ENCODE measurements around the gene UNC5B. TPM values are rescaled to one million over a fixed set of nuclear protein-coding genes. Genes with fewer than 3 reads are reported as not detected.
"Not testable (repeated sequence)": the region's sequence is repeated elsewhere in the genome, so short reads cannot be mapped to it uniquely, and the experiment has no call there.

UNC5B gene
- total RNA-seq, 2 donors from 2014 or later: not detected

DNA sequence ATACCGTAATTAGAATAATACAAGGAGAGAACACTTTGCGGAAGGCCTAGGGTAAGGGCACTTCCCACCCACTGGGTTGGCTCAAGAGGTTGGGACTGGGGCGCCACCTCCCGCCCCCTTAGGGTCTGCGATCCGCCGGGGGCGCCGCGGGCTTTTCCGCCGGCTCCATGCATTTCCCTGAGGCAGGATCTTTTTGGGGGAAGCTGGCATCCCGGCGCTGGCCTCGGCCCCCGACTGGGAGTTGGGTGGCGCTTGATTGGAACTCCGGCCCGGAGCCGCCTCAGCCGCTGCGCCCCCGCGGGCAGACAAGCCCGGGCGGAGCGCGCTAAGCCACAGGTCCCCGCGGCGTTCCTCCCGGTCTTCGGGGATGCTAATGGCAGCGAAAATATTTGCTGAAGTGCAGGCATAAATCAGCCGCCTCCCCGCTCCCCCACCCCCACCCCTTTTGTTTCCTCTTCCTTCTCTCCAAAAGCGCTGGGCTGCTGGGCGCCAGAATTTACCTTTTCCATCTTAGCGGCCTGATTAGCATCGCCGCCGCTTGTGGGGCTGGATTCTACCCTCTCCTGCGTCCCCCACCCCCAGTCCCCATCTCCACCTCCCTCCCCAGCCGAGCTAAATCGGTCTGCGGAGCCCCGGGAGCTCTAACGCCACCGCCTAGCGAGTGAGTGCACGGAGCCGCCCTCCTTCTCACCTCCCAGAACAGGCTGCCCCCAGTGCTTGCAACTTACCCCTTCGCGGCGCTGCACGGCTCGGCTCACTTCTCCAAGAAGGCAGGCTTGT lies 5.1 kb downstream of the UNC5B start:
- H3K36me3 Mint-ChIP-seq: no peaks in the 10 kb centered on the region
- peak in 1 of 2 donors; percentile 40 for DNase-seq (ENCODE audit: low spot score in 2 of 2)
- peak in 1 of 2 donors; percentile 36 for ATAC-seq
- no peaks in the 10 kb centered on the region for H3K9me3 Mint-ChIP-seq
- H3K27ac Mint-ChIP-seq: no peak overlapping the region

DNA sequence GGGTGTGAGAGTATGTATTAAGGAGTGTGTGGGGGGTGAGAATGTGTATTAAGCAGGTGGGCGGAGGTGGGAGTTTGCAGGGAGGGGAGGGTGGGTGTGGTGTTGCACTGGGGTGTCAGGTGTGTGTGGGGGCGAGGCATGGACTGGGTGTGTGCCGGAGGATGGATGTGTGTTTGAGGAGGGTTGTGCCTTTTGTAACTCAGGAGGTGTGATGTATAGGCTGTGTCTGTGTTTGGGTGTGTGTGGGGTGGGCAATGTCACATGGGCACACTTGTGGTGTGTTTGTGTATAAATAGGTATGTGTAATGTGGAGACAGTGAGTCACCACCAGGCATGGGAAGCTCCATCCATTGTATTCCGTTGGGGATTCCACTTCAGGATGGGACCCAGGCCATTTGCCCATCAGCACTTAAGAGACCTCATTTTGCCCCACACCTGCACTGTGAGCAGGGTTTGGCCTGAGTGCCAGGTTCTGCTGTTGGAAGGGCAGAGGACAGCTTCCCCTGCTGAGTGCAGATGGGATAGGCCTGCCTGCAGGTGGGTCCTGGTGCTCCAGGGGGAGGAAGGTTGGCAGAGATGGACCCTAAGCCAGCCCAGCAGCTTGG lies 5.8 kb downstream of the UNC5B start:
- DNase-seq (ENCODE audit: low spot score in 2 of 2) (peak in 1 of 2 donors; percentile 9), ATAC-seq (no peak)
- no peaks in the 10 kb centered on the region for H3K36me3 Mint-ChIP-seq
- no peaks in the 10 kb centered on the region for H3K9me3 Mint-ChIP-seq
- H3K27ac Mint-ChIP-seq: no peak overlapping the region

DNA sequence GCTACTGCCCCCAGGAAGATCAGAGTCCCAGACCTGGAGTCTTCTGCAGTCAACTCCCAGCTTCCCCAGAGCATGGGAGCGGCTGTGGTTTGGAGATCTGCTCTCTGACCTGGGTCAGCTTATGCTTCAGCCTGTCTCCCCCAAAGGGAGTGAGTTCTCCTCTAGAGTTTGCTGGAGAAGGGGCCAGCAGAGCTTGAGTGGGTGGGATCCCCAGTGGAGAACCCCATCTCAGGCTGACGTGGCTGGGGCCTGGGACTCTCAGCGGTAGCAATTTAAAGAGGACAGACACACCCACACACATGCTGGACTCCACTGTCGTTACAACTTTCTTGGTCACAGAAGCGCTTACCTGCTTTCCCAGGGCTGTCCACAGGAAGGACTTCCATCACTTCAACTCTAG lies 6.3 kb downstream of the UNC5B start:
- no peaks in the 10 kb centered on the region for H3K9me3 Mint-ChIP-seq
- no peaks in the 10 kb centered on the region for H3K36me3 Mint-ChIP-seq
- H3K27ac Mint-ChIP-seq: no peak overlapping the region
- no peak for ATAC-seq
- DNase-seq (ENCODE audit: low spot score in 2 of 2): peak in 1 of 2 donors; percentile 39

DNA sequence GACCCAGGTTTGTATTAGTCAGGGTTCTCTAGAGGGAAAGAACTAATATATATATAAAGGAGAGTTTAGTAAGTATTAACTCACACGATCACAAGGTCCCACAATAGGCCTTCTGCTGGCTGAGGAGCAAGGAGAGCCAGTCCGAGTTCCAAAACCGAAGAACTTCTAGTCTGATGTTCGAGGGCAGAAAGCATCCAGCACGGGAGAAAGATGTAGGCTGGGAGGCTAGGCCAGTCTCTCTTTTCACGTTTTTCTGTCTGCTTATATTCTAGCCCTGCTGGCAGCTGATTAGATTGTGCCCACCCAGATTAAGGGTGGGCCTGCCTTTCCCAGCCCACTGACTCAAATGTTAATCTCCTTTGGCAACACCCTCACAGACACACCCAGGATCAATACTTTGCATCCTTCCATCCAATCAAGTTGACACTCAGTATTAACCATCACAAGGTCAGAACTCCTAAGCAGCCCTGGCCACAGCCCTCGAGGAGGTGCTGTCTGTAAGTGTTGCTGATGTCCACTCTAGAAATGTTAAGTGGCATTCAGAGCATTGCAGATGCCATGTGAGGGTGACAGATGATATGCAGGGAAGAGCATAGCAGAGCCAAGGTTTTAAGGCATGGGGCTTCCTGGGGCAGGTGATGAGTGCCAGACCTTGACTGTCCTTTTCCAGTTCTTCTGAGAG lies 7.0 kb downstream of the UNC5B start:
- ATAC-seq, H3K36me3 Mint-ChIP-seq, H3K27ac Mint-ChIP-seq, H3K9me3 Mint-ChIP-seq: not testable (repeated sequence)
- peak in 1 of 2 donors; percentile 34 for DNase-seq (ENCODE audit: low spot score in 2 of 2)

DNA sequence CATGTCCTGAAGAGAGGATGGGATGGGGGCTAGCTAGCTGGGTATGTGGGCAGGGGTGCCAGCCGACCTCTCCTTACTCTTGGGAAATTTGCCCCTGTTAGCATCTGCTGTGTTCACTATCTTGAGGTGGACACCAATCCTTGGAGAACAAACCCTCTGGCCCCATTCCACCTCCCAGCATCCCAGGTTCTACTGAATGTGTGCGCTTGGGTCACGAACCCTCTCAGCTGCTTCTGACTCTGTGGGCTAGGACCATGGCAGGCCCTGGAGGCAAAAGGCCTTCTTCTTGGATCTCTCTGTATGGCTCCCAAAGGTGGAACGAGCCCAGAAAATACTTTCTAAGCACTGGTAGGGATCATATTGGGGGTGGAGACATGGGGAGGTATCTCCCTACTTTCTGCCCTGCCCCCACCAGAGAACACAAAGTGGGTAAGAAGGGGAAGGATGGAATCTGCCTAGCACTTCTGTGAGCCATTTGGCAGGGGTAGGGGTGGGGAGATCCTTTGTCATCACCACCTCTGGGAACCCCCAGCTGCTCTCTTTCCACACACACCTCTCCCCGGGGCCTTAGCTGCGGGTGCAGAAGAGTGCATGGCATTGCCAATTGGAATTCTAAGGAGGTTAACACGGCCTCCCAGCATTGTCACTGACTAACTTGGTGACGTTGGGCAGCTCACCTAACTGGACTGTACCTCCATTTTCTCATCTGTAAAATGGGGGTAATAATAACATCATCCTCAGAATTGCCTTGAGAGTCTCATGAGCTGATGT lies 7.7 kb downstream of the UNC5B start:
- peak in 1 of 2 donors; percentile 20 for DNase-seq (ENCODE audit: low spot score in 2 of 2)
- ATAC-seq: no peak
- H3K27ac Mint-ChIP-seq: no peak overlapping the region
- H3K9me3 Mint-ChIP-seq: no peaks in the 10 kb centered on the region
- no peaks in the 10 kb centered on the region for H3K36me3 Mint-ChIP-seq

DNA sequence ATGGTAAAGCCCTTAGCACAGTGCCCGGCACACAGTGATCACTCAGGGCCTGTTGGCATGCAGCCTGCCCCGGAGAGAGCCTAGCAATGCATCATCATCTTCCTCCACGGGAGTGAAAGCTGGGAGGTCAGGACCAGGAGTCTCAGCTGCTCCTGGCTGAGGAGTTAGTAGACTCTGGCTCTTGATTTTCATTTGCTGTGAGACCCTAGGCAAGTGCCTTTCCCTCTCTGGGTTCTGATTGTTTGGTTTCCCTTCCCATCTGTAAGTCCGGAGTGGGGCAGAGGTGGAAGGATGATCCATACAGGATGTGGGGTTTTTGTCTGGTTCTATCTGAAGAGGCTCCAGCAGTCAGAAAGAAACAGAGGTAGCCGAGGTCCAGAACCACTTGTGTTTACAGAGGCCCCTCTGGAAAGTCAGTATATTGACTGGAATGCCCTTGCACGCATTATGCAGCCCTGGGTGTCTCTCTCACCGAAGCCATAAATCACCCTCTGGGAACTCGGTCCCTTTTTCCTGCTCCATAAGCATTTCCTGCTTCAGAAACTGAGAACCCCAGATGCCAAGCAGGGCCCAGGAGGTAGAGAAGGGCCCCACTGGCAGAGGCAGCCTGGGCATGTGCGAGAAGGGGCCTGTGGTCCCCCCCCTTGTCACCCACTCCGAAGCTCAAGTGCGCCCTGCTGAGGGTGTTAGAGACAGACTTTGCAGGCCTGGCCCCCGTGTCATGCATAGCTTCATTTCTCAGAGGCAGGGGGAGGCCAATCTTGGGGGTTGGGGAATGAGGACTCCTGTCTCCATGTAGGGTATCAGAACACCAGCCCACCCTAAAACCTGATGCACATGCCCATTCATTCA lies 8.5 kb downstream of the UNC5B start:
- Mint-ChIP-seq H3K36me3 (no peaks in the 10 kb centered on the region), H3K27ac (no peak overlapping the region), H3K9me3 (no peaks in the 10 kb centered on the region)
- DNase-seq (ENCODE audit: low spot score in 2 of 2) (peak in 1 of 2 donors; percentile 48), ATAC-seq (no peak)

DNA sequence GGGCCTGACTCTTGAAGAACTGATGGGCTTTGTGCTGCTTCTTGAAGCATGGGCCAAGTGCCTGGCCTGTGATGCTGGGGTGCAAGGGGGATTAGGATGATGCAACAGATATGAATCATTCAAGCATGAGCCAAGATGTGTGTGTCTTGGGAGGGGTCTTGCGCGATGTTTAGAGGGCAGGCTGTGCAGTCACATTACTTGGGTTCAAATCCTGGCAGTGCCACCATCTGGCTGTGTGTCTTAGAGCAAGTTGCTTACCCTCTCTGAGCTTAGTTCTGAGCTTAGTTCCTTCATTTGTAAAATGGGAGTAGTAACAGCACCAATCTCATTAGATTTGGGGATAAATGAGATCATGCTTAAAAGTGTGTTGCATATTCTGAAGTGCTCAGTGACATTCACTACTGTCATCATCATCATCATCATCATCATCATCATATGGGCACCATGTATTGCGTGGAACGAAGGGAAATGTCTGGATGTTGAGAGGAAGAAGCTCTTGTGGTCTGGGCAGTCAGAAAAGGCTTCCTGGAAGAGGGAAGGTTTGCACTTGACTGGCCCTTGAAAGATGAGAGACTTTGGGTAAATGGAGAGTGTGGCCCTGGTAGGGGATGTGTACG lies 9.3 kb downstream of the UNC5B start:
- H3K36me3 Mint-ChIP-seq: no peaks in the 10 kb centered on the region
- no peak overlapping the region for H3K27ac Mint-ChIP-seq
- ATAC-seq: no peak
- H3K9me3 Mint-ChIP-seq: no peaks in the 10 kb centered on the region
- peak in 1 of 2 donors; percentile 9 for DNase-seq (ENCODE audit: low spot score in 2 of 2)

DNA sequence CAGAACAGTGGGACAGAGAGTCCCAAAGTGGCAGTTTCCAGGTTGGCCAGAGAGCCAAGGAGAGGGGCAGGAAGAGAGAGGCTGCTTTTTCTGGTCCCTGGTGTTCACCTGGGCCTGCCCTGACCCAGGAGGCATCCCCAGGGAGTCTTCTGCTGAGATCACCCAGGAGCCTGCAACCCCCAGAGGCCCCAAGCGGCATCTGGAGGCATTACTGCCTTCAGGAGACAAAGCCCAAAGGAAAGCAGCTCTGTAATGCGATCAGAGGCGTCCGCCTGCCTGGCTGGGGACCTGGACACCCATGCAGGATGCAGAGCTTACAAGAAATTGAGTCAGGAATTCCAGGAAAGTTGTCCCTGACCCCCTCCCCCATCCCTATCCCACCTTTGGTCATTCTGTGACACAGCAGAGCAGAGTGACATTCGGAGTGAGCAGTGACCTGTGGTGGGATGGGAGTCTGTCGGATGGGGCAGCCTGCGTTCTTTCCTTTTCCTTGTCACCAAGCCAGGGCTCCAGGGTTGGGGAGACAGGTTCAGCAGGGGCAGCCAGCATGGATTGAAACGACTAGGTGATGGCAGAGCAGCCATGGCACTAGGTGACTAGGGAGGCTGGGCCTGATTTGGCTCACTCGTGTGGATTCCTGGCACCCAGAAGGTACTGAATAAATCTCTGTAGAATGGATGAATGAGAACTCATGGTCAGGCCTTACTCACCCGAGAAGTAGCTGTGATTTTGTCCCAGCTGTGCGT lies 10.4 kb downstream of the UNC5B start:
- DNase-seq (ENCODE audit: low spot score in 2 of 2): peak in 1 of 2 donors; percentile 28
- H3K36me3 Mint-ChIP-seq: no peaks in the 10 kb centered on the region
- H3K27ac Mint-ChIP-seq: no peak overlapping the region
- H3K9me3 Mint-ChIP-seq: no peaks in the 10 kb centered on the region
- ATAC-seq: no peak

DNA sequence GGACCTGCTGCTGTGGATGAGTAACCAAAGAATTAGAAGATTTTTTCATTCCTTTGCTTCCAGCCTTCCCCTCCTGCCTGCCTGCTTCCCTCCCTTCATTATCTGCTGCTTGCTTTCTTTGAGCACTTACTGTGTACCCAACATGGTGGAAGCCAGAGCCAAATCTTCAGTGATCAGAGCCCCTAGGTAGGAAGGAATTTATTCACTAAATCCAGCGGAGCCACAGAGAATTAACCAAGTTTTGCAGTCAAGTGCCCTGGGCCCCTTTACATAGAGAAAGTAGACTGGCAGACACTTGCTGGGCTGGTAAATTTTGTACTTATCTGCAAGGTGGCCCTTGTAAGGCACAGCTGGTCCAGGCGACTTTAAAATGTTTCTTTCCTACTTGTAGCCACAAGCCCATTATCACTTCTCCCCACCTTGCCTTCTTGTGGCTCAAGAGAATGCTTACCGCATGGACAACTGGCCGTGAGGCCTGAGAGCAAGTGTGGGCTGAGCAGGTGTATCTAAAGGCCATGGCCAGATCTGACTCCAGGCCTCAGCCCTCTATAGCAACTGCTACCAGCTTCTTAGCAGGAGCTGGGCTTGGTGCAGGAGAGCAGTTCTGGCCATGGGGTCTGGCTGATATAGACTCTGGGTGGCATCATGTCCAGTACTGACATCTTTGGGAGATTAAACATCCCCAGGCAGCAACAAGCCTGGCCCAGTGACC lies 11.1 kb downstream of the UNC5B start:
- DNase-seq (ENCODE audit: low spot score in 2 of 2) (no peak), ATAC-seq (no peak)
- H3K36me3 Mint-ChIP-seq: no peaks in the 10 kb centered on the region
- no peak overlapping the region for H3K27ac Mint-ChIP-seq
- no peaks in the 10 kb centered on the region for H3K9me3 Mint-ChIP-seq

DNA sequence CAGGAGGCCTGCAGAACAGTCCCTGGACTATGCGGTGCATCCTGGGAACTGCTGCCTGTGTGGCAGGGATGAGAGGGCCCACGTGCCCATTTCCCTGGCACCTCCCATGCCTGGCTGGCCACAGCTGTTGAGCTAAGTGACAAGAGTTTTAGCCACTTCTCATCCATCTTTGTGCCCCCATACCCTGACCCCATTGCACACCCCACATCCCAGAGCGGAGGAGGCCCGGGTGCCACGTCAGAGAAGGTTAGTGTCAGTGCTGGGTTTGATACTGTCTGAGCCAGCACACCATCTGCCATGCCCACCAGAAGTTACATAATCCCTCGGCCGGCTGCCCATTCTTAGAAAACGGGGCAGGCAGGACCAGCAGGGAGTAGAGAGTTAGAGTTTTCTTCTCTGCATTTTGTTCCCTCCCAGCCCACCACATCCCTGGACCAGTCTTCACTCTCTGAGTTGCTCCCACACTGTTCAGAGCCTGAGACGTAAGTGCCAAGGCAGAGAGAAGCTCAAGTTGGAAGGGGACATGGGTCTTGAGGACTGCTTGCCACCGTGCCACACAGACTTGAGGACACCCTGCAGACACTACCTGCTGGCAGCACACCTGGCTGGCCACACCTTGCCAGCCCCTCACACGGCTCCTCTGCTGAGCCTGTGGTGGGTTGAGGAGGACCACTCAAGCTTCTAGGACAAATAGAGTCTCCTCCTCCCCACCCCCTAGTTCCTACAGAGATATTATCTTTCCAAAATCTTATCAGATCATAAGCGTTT lies 13.1 kb downstream of the UNC5B start:
- Mint-ChIP-seq H3K27ac (no peak overlapping the region), H3K36me3 (no peaks in the 10 kb centered on the region), H3K9me3 (no peaks in the 10 kb centered on the region)
- ATAC-seq (no peak), DNase-seq (ENCODE audit: low spot score in 2 of 2) (no peak)

DNA sequence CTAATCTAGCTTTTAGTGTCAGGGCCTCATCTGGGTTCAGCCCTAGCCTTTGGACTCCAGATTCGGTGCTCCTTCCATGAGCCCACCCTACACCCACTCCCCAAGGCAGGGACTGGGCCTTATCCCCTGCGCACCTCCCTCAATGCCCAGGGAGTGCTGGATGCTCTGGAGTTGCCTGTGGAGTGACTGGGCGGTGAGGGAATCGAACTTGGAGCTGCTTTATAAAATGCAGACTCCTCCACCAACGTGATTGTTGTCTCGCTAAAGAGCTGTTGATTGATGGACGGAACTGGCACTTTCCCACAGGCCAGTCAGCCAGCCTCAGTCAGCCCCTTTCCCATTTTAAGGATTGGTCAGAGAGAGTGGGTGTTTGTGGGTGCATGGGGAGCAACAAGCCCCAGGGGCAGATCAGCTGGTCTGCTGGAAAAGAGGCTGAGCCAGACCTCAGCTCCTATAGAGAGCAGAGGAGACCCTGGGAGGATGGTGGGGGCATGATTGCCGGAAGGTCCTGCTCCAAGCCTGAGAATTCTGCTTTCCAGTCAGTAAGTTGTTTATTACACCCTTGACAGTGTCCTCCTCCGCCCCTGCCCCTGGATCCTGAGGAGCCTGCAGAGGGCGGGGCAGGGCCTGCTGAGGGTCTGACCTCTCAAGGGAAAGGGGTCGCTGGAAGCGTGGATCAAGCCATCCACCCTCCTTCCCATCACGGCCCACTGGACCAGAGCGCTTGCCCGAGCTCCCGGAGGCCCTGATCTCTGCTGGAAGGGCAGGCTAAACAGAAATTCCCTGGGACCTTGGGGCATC lies 16.7 kb downstream of the UNC5B start:
- Mint-ChIP-seq H3K27ac (no peak overlapping the region), H3K9me3 (no peaks in the 10 kb centered on the region), H3K36me3 (no peaks in the 10 kb centered on the region)
- no peak for DNase-seq (ENCODE audit: low spot score in 2 of 2)
- no peak for ATAC-seq

DNA sequence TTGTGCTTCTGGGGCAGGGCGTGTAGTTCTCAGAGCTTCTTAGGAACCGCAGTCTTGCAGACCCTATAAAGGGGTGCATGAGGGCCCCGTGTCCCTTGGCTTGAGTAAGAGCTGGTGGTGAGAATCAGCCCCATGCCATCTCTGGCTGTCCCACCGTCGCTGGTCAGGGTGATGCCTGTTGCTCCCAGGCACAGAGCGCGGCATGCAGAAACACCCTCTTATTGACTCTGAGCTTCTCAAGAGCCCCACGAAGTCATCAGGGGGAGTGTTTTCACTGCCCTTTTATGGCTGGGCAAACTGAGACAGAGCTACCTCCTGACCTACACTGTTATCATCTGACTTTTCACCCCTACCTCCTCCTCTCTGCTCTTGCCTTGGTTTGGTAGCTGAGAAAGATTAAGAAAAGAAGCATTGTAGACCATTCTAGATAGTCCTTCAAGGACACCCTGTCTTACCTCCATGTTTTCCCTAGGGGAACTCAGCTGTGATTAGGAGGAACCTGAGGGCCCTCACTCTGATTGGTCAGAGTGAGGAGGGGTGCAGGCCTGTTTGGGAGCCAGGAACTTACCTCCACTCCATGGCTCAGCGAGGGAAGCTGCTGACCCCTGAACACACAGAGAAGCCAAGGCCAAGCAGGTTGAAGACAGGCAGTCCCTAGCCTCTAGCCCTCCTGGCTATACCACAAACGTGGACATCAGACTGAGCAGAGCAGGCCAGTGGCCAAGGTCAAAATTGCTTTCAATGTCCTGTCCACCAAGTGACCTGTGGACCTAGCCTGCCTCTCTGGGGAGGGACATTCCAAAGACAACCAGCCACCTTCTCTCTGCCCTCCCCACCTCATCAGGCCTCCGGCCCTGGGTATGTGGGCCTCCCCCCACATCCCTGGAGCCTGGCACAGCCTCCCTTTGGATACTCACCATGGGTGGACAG lies 17.6 kb downstream of the UNC5B start:
- Mint-ChIP-seq H3K9me3 (no peaks in the 10 kb centered on the region), H3K36me3 (no peaks in the 10 kb centered on the region), H3K27ac (no peak overlapping the region)
- DNase-seq (ENCODE audit: low spot score in 2 of 2): no peak
- no peak for ATAC-seq

All from activated naive CD4-positive, alpha-beta T cell treated with anti-CD3 and anti-CD28 coated beads, Interleukin-2, amount 50 U/mL, for 72 hours (primary cell).